H9 (cell line): ENCODE data around the gene TCERG1L. TPM values are rescaled to one million over a fixed set of nuclear protein-coding genes. Genes with fewer than 3 reads are reported as not detected.
"Not testable (repeated sequence)": the region's sequence is repeated elsewhere in the genome, so short reads cannot be mapped to it uniquely, and the experiment has no call there.

Source experiments
- DNase-seq: peaks from one replicate; pipeline ENCODE4 v3.0.0-alpha.2; 2017
- H2AFZ ChIP-seq: one replicate; pipeline ENCODE4 v1.6.1; 2013; ENCODE audit warnings: mild to moderate bottlenecking, low read length, control low read depth, moderate library complexity
- H2AK5ac ChIP-seq: 2 replicates; pipeline ENCODE4 v1.6.1; 2013; ENCODE audit warnings: low read length, control low read depth, mixed read lengths; ENCODE audit not compliant: insufficient read length
- H2BK120ac ChIP-seq: one replicate; pipeline ENCODE4 v1.6.1; 2013; ENCODE audit warnings: low read depth, mild to moderate bottlenecking, low read length, control low read depth, inconsistent platforms; ENCODE audit not compliant: poor library complexity, severe bottlenecking
- H2BK12ac ChIP-seq: 2 replicates; pipeline ENCODE4 v1.6.1; 2013; ENCODE audit warnings: low read length, control low read depth, mixed read lengths, low read depth; ENCODE audit not compliant: insufficient read length
- H2BK15ac ChIP-seq: 2 replicates; pipeline ENCODE4 v1.6.1; 2013; ENCODE audit warnings: low read depth, low read length, control low read depth
- H2BK20ac ChIP-seq: one replicate; pipeline ENCODE4 v1.6.1; 2013; ENCODE audit warnings: low read depth, mild to moderate bottlenecking, low read length, control low read depth, inconsistent platforms; ENCODE audit not compliant: poor library complexity, severe bottlenecking
- H2BK5ac ChIP-seq: 2 replicates; pipeline ENCODE4 v1.6.1; 2013; ENCODE audit warnings: low read length, control low read depth, mixed read lengths; ENCODE audit not compliant: insufficient read length
- H3K14ac ChIP-seq: 2 replicates; pipeline ENCODE4 v1.6.1; 2013; ENCODE audit warnings: low read length, control low read depth; ENCODE audit not compliant: insufficient read depth
- H3K18ac ChIP-seq: 2 replicates; pipeline ENCODE4 v1.6.1; 2013; ENCODE audit warnings: low read depth, mild to moderate bottlenecking, mixed read lengths, low read length, control low read depth; ENCODE audit not compliant: insufficient read length
- H3K23ac ChIP-seq: 2 replicates; pipeline ENCODE4 v1.6.1; 2013; ENCODE audit warnings: low read length, control low read depth, mixed read lengths, low read depth; ENCODE audit not compliant: insufficient read length
- H3K23me2 ChIP-seq: 2 replicates; pipeline ENCODE4 v1.6.1; 2013; ENCODE audit warnings: low read depth, mild to moderate bottlenecking, mixed read lengths, low read length, control low read depth; ENCODE audit not compliant: insufficient read length, poor library complexity, severe bottlenecking
- H3K27ac ChIP-seq: 2 replicates; pipeline ENCODE4 v1.5.1; 2013; ENCODE audit warnings: low read length, control low read depth, mixed read lengths, low read depth; ENCODE audit not compliant: insufficient read length
- H3K27me3 ChIP-seq: 2 replicates; pipeline ENCODE4 v1.6.1; 2013; ENCODE audit warnings: low read length, control low read depth, inconsistent platforms; ENCODE audit not compliant: insufficient read depth
- H3K4ac ChIP-seq: 2 replicates; pipeline ENCODE4 v1.6.1; 2013; ENCODE audit warnings: low read depth, mild to moderate bottlenecking, control low read depth, inconsistent platforms, low read length, moderate library complexity
- H3K4me1 ChIP-seq: 2 replicates; pipeline ENCODE4 v1.6.1; 2013; ENCODE audit warnings: low read length, control low read depth, inconsistent platforms; ENCODE audit not compliant: insufficient read depth
- H3K4me2 ChIP-seq: 2 replicates; pipeline ENCODE4 v1.6.1; 2013; ENCODE audit warnings: low read length, control low read depth, mixed read lengths; ENCODE audit not compliant: insufficient read length, insufficient read depth
- H3K56ac ChIP-seq: 2 replicates; pipeline ENCODE4 v1.6.1; 2013; ENCODE audit warnings: low read depth, mild to moderate bottlenecking, mixed read lengths, low read length, control low read depth; ENCODE audit not compliant: insufficient read length
- H3K79me1 ChIP-seq: 2 replicates; pipeline ENCODE4 v1.6.1; 2013; ENCODE audit warnings: low read depth, mild to moderate bottlenecking, moderate library complexity, low read length, control low read depth, inconsistent platforms; ENCODE audit not compliant: insufficient read depth, poor library complexity, severe bottlenecking
- H3K79me2 ChIP-seq: 2 replicates; pipeline ENCODE4 v1.6.1; 2013; ENCODE audit warnings: low read length, control low read depth, inconsistent platforms; ENCODE audit not compliant: insufficient read depth
- H3K9ac ChIP-seq: 2 replicates; pipeline ENCODE4 v1.6.1; 2013; ENCODE audit warnings: low read length, control low read depth, mixed read lengths; ENCODE audit not compliant: insufficient read length; ENCODE audit errors: extremely low read depth
- H3K9me3 ChIP-seq: one replicate; pipeline ENCODE4 v1.6.1; 2013; ENCODE audit warnings: low read depth, low read length, inconsistent platforms; ENCODE audit not compliant: control insufficient read depth
- H3T11ph ChIP-seq: one replicate; pipeline ENCODE4 v1.6.1; 2013; ENCODE audit warnings: mild to moderate bottlenecking, low read length, control low read depth, inconsistent platforms
- H4K20me1 ChIP-seq: one replicate; pipeline ENCODE4 v1.6.1; 2013; ENCODE audit not compliant: control insufficient read depth, insufficient read length, insufficient read depth
- H4K5ac ChIP-seq: 2 replicates; pipeline ENCODE4 v1.6.1; 2013; ENCODE audit warnings: low read depth, mild to moderate bottlenecking, mixed read lengths, low read length, control low read depth; ENCODE audit not compliant: insufficient read length
- H4K8ac ChIP-seq: replicated peaks from 2 replicates; pipeline ENCODE4 v1.6.1; 2013; ENCODE audit warnings: low read length, control low read depth, mixed read lengths, low read depth; ENCODE audit not compliant: insufficient read length
- H4K91ac ChIP-seq: 2 replicates; pipeline ENCODE4 v1.6.1; 2013; ENCODE audit warnings: low read depth, mild to moderate bottlenecking, moderate library complexity, mixed read lengths, low read length, control low read depth; ENCODE audit not compliant: insufficient read length
- H3K27ac Mint-ChIP-seq, 3 experiments: 2 replicates in 2 of 3; 3 replicates in 1 of 3; pipeline ENCODE4 v1.8.0; 2020 to 2021; ENCODE audit warnings: mixed read lengths in 3 of 3, mild to moderate bottlenecking in 1 of 3, moderate library complexity in 1 of 3
- H3K27me3 Mint-ChIP-seq: 2 replicates; pipeline ENCODE4 v1.8.0; 2021; ENCODE audit warnings: low read depth, mild to moderate bottlenecking, moderate library complexity, mixed read lengths
- H3K36me3 Mint-ChIP-seq, 3 experiments: 2 replicates in 2 of 3; 3 replicates in 1 of 3; pipeline ENCODE4 v1.8.0; 2020 to 2021; ENCODE audit warnings: low read depth in 3 of 3, mixed read lengths in 3 of 3; ENCODE audit not compliant: insufficient read depth in 1 of 3
- H3K4me1 Mint-ChIP-seq, 2 experiments: 2 replicates each; pipeline ENCODE4 v1.8.0; 2020; ENCODE audit warnings: mixed read lengths in 2 of 2
- H3K4me3 Mint-ChIP-seq, 2 experiments: 2 replicates in 1 of 2; 3 replicates in 1 of 2; pipeline ENCODE4 v1.8.0; 2020 to 2021; ENCODE audit warnings: mild to moderate bottlenecking in 2 of 2, mixed read lengths in 2 of 2, moderate library complexity in 1 of 2
- H3K9me3 Mint-ChIP-seq, 2 experiments: 2 replicates in 1 of 2; 3 replicates in 1 of 2; pipeline ENCODE4 v1.8.0; 2020; ENCODE audit warnings: mild to moderate bottlenecking in 2 of 2, mixed read lengths in 2 of 2, moderate library complexity in 1 of 2
- CTCF ChIP-seq: fragments of 200-600 bp; sonication (generic); conservative IDR thresholded peaks from 3 replicates; pipeline ENCODE4 v1.8.0; 2021; ENCODE audit warnings: antibody characterized with exemption, mild to moderate bottlenecking
- WGBS: extraction: QIAGEN DNeasy Blood & Tissue Kit; methylation state at CpG from one replicate; pipeline ENCODE4 v1.1.7; 2013; ENCODE audit warnings: missing lambda C conversion rate, low lambda C conversion rate, mixed read lengths; ENCODE audit not compliant: insufficient read length; ENCODE audit errors: extremely low coverage; 5-methylcytosine and 5-hydroxymethylcytosine counted together
- total RNA-seq: library from RNA; stranded (reverse); gene quantifications from 2 replicates; pipeline ENCODE4 v1.2.1, GENCODE V29; 2021

TCERG1L gene
- total RNA-seq, 1 experiment from 2014 or later: 3.3 TPM

GRCh38 chr10:131237991-131238651 is 73.4 kb downstream of the TCERG1L start:
- Histone ChIP-seq H2BK120ac (no peak overlapping the region), H3K4me1 (no peaks in the 10 kb centered on the region), H4K20me1 (no peaks in the 10 kb centered on the region), H2BK20ac (no peak overlapping the region), H3K79me2 (no peaks in the 10 kb centered on the region), H3K27ac (no peak overlapping the region), H4K91ac (no peak overlapping the region), H3K79me1 (no peaks in the 10 kb centered on the region), H2BK15ac (no peak overlapping the region), H2BK5ac (no peak overlapping the region), H3T11ph (no peak overlapping the region), H4K8ac (no peak overlapping the region), H2AFZ (no peak overlapping the region), H4K5ac (no peak overlapping the region), H3K4me2 (no peak overlapping the region), H3K23ac (no peak overlapping the region), H2AK5ac (no peak overlapping the region), H3K9ac (no peak overlapping the region), H3K9me3 (no peaks in the 10 kb centered on the region), H3K14ac (no peak overlapping the region), H2BK12ac (no peak overlapping the region), H3K4ac (no peak overlapping the region), H3K56ac (no peak overlapping the region), H3K27me3 (no peaks in the 10 kb centered on the region), H3K18ac (no peak overlapping the region), H3K23me2 (no peaks in the 10 kb centered on the region)
- WGBS: no CpG with 5 or more reads among the region's 20 CpGs
- H3K4me3 Mint-ChIP-seq: no peak overlapping the region
- DNase-seq: no peak
- H3K9me3 Mint-ChIP-seq: peaks cover 7% of the 10 kb centered on the region in 2 experiments; a peak in 3 of 5 replicates
- H3K27me3 Mint-ChIP-seq: no peaks in the 10 kb centered on the region; the same call in 1 of the 2 replicates
- H3K4me1 Mint-ChIP-seq: peaks cover 7 to 14% of the 10 kb centered on the region in 2 experiments
- H3K36me3 Mint-ChIP-seq: peaks cover 2 to 12% (median 5%) of the 10 kb centered on the region in 3 experiments; a peak in 5 of 7 replicates
- no peak for TF ChIP-seq CTCF
- no peak overlapping the region for H3K27ac Mint-ChIP-seq

- H3K79me2 ChIP-seq, H2BK5ac ChIP-seq, H3K79me1 ChIP-seq, H3K4ac ChIP-seq, H2AFZ ChIP-seq, H3K9ac ChIP-seq, H3K4me3 Mint-ChIP-seq, H2BK120ac ChIP-seq, H2BK12ac ChIP-seq, H3K23ac ChIP-seq, H2BK15ac ChIP-seq, H3K18ac ChIP-seq, H4K5ac ChIP-seq, H3K23me2 ChIP-seq, H4K8ac ChIP-seq, H4K20me1 ChIP-seq, H3K4me1 ChIP-seq, H3K14ac ChIP-seq, H3K27me3 ChIP-seq, H3K27ac ChIP-seq, DNase-seq, H3K27me3 Mint-ChIP-seq, H3K56ac ChIP-seq, H2BK20ac ChIP-seq, H4K91ac ChIP-seq, H3K27ac Mint-ChIP-seq, H2AK5ac ChIP-seq, H3K9me3 ChIP-seq, H3K9me3 Mint-ChIP-seq, H3T11ph ChIP-seq, H3K4me2 ChIP-seq: not testable (repeated sequence)
- Mint-ChIP-seq H3K4me1 (peaks cover 15% of the 10 kb centered on the region in 2 experiments), H3K36me3 (peaks cover 2 to 12% (median 5%) of the 10 kb centered on the region in 3 experiments; a peak in 5 of 7 replicates)
- WGBS: no CpG with 5 or more reads among the region's 13 CpGs
Observed at GRCh38 chr10:131234606-131235005, 76.9 kb downstream of the TCERG1L start.
